Left lung (tissue), 10 donors: ENCODE results near the gene SMIM38. TPM values are rescaled to one million over a fixed set of nuclear protein-coding genes. Genes with fewer than 3 reads are reported as not detected.

Experiments
- ATAC-seq: fragments of 200-7000 bp; cut with Tn5 transposase; one replicate; pipeline ENCODE4 v1.9.1; 2020; ENCODE audit warnings: moderate library complexity
- DNase-seq, 4 donors: peaks; one replicate each; pipeline ENCODE4 v3.0.0-alpha.2; 2013 to 2020
- H3K27ac ChIP-seq, 2 donors: fragments of 200-600 bp; sonication (generic) in 1 of 2; one replicate each; pipeline versions ENCODE4 v1.5.0 to v1.8.0; 2020 to 2021
- H3K27me3 ChIP-seq, 2 donors: fragments of 200-600 bp; sonication (generic) in 1 of 2; one replicate each; pipeline versions ENCODE4 v1.5.0 to v1.8.0; 2020 to 2021
- H3K36me3 ChIP-seq, 2 donors: fragments of 200-600 bp; sonication (generic) in 1 of 2; one replicate each; pipeline versions ENCODE4 v1.5.0 to v1.8.0; 2020 to 2021
- H3K4me1 ChIP-seq, 2 donors: fragments of 200-600 bp; one replicate each; pipeline ENCODE4 v1.8.0; 2021
- H3K4me3 ChIP-seq, 2 donors: fragments of 200-600 bp; sonication (generic) in 1 of 2; one replicate each; pipeline versions ENCODE4 v1.5.0 to v1.8.0; 2020 to 2021; ENCODE audit warnings: mild to moderate bottlenecking in 1 of 2
- H3K9me3 ChIP-seq, 2 donors: fragments of 200-600 bp; sonication (generic) in 1 of 2; one replicate each; pipeline versions ENCODE4 v1.5.0 to v1.8.0; 2020 to 2021
- intact Hi-C, 2 donors: fragments of 100-400 bp; cut with DNase I; formaldehyde crosslinking; loops; one replicate each; pipeline versions ENCODE4 v1.11.2 to v1.14.2; 2022
- polyA plus RNA-seq, 6 donors: library from polyadenylated mRNA; unstranded; fragments of 120-200 nt; gene quantifications; one replicate each; pipeline ENCODE4 v1.2.1, GENCODE V29; 2013; ENCODE audit not compliant: insufficient read length in 6 of 6
- total RNA-seq, 2 donors: library from RNA; stranded (reverse); fragmentation: NEBNext Ultra II Directional; extraction: Animal tissue kit (Norgen Biotek cat#: 25700); gene quantifications; one replicate each; pipeline ENCODE4 v1.2.1, GENCODE V29; 2021
- TF ChIP-seq, protein P1 (sequence below), 2 donors: fragments of 200-600 bp; sonication (generic) in 1 of 2; IDR thresholded peaks; one replicate each; pipeline versions ENCODE4 v1.5.0 to v1.8.0; 2021; ENCODE audit warnings: antibody characterized with exemption in 2 of 2
- donor health status: DM: no; HTN: yes; CAD: no.
- donor health status: DM: no; HTN: no; CAD: no.

Gene SMIM38
- total and polyA plus RNA-seq, 8 donors: 0.09 to 1.3 (median 0.68) TPM

DNA sequence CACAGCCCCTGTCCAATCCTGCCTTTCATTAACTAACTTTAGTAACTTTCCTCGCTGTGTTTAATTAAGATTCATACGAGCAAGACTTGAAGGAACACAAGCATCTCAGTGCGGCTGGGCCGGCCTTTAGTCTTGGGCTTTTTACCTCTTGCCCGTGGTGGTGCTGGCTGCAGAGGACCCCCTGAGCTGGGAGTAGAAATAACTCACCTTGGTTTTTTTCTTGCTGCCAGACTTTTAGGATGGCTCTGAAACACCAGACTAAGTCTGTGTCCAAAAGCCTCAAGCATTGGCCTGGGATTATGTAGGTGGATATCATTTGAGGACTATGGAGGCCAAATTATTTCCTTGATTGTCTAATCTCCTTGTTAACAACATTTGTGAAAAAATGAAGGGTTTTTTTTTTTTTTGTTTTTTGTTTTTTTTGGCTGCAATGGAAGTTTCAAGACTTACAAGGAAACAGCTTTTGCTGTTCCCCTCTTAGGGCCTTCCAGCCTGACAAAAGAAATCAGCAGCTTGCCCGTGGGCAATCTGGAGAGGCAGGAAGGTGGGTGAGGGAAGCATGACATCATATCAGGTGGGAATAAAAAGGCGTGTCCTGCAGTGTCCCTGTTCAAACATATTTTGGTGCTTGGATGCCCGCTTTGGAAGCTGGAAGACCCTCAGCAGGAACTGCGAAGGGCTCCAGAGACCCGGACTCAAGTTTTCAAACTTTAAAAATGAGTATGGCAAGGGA is 44.0 kb downstream of the SMIM38 start:
- DNase-seq: no peak

DNA sequence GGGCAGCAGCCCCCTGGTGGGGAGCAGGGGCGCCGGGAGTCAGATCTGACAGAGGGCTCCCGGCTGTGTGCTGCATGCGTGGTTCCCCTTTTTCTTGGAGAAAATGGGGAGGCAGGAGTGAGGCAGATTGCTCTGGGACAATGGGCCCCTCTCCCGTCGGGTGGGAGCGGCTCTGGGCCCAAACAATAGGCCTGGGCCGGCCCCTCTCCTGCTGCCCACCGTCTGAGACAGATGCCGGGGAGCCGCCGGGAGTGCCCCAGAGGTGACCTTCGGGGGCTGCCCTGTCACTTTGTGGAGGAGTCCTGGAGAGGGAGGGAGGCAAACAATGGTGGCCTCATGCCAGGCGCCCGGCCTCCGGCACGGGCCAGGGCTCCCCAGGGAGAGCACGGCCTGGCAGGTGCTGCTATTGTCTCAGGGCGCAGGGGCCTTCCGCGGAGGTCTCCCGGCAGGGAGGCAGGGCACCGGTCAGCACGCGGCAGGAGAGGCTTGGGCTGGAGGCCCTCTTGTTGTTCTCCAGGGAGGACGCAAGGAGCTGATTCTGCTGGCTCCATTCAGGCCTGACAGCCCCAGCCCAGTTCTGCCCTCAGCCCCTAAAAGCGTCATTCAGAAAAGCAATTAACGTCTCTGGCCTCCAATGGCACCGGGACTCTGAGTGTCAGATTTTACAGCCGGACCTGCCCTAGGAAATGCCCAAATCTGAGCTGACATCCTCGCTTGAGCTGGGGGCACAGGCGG is 44.8 kb downstream of the SMIM38 start:
- TF ChIP-seq, protein P1, sequence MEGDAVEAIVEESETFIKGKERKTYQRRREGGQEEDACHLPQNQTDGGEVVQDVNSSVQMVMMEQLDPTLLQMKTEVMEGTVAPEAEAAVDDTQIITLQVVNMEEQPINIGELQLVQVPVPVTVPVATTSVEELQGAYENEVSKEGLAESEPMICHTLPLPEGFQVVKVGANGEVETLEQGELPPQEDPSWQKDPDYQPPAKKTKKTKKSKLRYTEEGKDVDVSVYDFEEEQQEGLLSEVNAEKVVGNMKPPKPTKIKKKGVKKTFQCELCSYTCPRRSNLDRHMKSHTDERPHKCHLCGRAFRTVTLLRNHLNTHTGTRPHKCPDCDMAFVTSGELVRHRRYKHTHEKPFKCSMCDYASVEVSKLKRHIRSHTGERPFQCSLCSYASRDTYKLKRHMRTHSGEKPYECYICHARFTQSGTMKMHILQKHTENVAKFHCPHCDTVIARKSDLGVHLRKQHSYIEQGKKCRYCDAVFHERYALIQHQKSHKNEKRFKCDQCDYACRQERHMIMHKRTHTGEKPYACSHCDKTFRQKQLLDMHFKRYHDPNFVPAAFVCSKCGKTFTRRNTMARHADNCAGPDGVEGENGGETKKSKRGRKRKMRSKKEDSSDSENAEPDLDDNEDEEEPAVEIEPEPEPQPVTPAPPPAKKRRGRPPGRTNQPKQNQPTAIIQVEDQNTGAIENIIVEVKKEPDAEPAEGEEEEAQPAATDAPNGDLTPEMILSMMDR (IDR thresholded peaks at IDR 0.05): no peak
- Histone ChIP-seq H3K4me1 (no peaks in the 10 kb centered on the region), H3K4me3 (no peak overlapping the region), H3K36me3 (no peaks in the 10 kb centered on the region), H3K27ac (no peak overlapping the region), H3K9me3 (no peaks in the 10 kb centered on the region), H3K27me3 (no peaks in the 10 kb centered on the region)
- intact Hi-C loops: no loop called here
- no peak for ATAC-seq
- no peak for DNase-seq

More for the DNA sequence above, 44.0 kb downstream of the SMIM38 start:
- no peak overlapping the region for H3K27ac ChIP-seq
- intact Hi-C loops: no loop called here
- TF ChIP-seq, protein P1 (IDR thresholded peaks at IDR 0.05): no peak
- no peaks in the 10 kb centered on the region for H3K27me3 ChIP-seq
- no peaks in the 10 kb centered on the region for H3K9me3 ChIP-seq
- H3K4me3 ChIP-seq: no peak overlapping the region
- no peaks in the 10 kb centered on the region for H3K36me3 ChIP-seq
- ATAC-seq: no peak
- no peaks in the 10 kb centered on the region for H3K4me1 ChIP-seq

DNA sequence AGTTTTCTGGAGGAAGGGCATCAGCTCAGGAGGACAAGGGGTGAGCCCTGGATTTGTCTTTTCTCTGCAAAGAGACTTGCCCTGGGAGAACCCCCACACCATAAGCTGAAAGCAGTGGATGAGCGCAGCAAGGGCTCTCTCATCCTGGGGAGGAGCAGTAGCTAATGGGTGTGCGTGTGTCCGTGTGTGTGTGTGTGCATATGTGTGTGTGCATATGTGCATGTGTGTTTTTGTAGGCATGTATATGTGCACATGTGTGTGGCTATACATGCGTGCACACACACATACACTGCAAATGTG is 45.3 kb downstream of the SMIM38 start:
- Histone ChIP-seq H3K36me3 (no peaks in the 10 kb centered on the region), H3K27ac (no peak overlapping the region), H3K4me3 (no peak overlapping the region), H3K27me3 (no peaks in the 10 kb centered on the region), H3K9me3 (no peaks in the 10 kb centered on the region), H3K4me1 (no peaks in the 10 kb centered on the region)
- ATAC-seq (no peak), DNase-seq (no peak)
- intact Hi-C loops: no loop called here
- TF ChIP-seq, protein P1 (IDR thresholded peaks at IDR 0.05): no peak

DNA sequence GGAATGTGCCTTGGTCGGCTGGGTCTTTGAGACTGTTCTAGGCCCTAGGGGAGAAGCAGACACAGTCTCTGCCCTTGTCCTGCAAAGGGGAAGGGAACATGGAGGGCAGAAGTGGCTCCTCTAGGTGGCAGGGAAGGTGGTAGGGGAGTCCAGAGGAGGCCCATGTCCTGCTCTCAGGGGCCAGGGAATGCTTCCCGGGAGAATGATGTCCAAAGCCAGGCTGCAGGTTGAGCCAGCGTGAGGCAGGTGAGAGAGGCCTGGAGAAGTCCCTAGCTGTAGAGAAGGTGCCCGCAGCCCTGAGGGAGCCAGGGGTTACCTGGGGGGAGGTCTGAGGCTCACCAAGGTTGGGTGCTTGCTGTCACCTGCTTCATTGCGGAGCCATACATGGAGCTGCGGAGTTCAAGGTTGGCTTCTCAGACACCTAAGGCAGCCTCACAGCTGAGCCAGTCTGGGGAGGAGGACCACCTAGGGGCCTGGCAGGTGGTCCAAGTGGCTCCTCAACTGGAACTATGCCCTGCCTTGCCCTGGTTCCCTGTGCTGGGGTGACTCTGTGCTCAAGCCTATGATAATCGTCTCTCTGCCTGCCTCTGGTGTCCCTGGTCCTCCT is 46.1 kb downstream of the SMIM38 start:
- ATAC-seq: no peak
- Histone ChIP-seq H3K27me3 (no peaks in the 10 kb centered on the region), H3K9me3 (no peaks in the 10 kb centered on the region), H3K36me3 (no peaks in the 10 kb centered on the region), H3K4me3 (no peak overlapping the region), H3K27ac (no peak overlapping the region), H3K4me1 (no peaks in the 10 kb centered on the region)
- TF ChIP-seq, protein P1 (IDR thresholded peaks at IDR 0.05): no peak
- no peak for DNase-seq
- intact Hi-C loops: no loop called here

DNA sequence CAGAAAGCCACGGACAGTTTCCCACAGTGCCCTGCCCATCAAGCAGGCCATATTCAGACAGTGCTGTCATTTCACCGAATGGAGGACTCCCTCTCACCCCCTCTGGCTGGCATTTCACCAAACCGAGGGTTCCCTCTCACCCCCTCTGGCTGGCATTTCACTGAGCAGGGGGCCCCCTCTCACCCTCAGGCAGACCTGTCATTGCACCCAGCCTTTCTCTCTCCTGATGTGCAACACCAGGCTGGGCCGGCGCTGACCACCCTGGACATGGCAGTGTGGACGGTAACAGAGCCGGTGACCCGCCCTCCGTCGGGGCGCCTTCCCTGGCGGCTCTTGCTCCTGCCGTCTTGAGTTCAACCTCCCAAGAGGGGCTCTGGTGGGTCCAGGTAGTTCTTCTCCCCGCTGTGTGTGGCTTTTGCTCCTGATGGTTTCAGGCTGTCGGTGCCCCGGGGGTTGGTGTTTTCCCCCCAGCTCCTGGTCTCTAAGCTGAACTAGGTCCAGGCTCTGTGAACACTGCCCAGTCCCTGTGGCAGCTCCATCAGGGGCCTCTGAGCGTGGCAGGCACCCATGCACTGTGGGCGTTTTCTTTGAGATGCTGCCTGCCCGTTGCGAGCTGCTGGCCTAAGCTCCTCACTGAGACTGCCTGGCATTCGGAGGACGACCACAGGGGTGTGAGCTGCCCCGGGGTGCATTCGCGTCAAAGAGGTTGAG is 46.9 kb downstream of the SMIM38 start:
- intact Hi-C loops: no loop called here
- ATAC-seq (no peak), DNase-seq (no peak)
- H3K9me3 ChIP-seq: no peaks in the 10 kb centered on the region
- no peaks in the 10 kb centered on the region for H3K27me3 ChIP-seq
- H3K36me3 ChIP-seq: no peaks in the 10 kb centered on the region
- H3K27ac ChIP-seq: no peak overlapping the region
- H3K4me1 ChIP-seq: no peaks in the 10 kb centered on the region
- no peak overlapping the region for H3K4me3 ChIP-seq
- TF ChIP-seq, protein P1 (IDR thresholded peaks at IDR 0.05): no peak
